ENCODE data around the gene SLC24A2. TPM values are rescaled to one million over a fixed set of nuclear protein-coding genes. Genes with fewer than 3 reads are reported as not detected.

SLC24A2 gene
- total RNA-seq, 1 experiment from 2014 or later = not detected

DNA sequence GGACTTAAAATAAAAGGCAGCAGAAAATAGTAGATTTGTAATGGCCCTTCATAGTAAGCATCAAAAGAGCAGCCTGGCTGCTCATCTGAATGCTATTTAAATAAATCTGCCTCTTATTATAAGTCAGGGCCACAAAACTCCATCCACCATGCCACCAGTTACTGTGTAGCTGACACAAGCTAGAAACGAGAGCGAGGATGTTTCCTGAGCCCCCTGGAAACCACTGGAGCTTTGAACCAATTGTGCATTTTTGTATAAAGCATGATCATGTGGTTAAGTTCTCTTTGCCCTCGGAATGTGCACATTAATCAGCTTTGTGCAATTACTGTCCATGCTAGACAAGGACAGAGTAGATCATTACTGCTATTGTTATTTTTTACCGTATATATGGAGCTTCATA lies 17.4 kb downstream of the SLC24A2 start:
- H3K27me3 ChIP-seq (replicated peaks; ENCODE audit: control insufficient read depth, insufficient read depth, low read length) = no peaks in the 10 kb centered on the region
- Mint-ChIP-seq H3K9me3 (ENCODE audit: unreplicated experiment) (no peaks in the 10 kb centered on the region), H3K36me3 (ENCODE audit: insufficient read depth, unreplicated experiment) (no peaks in the 10 kb centered on the region), H3K4me3 (ENCODE audit: unreplicated experiment) (no peak overlapping the region), H3K27me3 (ENCODE audit: insufficient read depth, unreplicated experiment) (no peaks in the 10 kb centered on the region), H3K27ac (ENCODE audit: unreplicated experiment) (no peak overlapping the region), H3K4me1 (ENCODE audit: low read depth, unreplicated experiment) (no peaks in the 10 kb centered on the region)
- no TSS peak for BruUV-seq (replicated peaks)
- H3K36me3 ChIP-seq (ENCODE audit: control insufficient read depth, insufficient read depth, low read length) = no peaks in the 10 kb centered on the region
- intact Hi-C loops (cut with micrococcal nuclease; ENCODE audit: unreplicated experiment) = no loop called here
- H3K4me1 ChIP-seq = no peaks in the 10 kb centered on the region
- ChIA-PET CTCF (no interaction called here), POLR2A (no interaction called here)
- H3K4me3 ChIP-seq (ENCODE audit: low read depth, low read length) = no peak overlapping the region
- DNase-seq = no peak
- no peaks in the 10 kb centered on the region for H3K9me3 ChIP-seq
- TF ChIP-seq, protein P1, sequence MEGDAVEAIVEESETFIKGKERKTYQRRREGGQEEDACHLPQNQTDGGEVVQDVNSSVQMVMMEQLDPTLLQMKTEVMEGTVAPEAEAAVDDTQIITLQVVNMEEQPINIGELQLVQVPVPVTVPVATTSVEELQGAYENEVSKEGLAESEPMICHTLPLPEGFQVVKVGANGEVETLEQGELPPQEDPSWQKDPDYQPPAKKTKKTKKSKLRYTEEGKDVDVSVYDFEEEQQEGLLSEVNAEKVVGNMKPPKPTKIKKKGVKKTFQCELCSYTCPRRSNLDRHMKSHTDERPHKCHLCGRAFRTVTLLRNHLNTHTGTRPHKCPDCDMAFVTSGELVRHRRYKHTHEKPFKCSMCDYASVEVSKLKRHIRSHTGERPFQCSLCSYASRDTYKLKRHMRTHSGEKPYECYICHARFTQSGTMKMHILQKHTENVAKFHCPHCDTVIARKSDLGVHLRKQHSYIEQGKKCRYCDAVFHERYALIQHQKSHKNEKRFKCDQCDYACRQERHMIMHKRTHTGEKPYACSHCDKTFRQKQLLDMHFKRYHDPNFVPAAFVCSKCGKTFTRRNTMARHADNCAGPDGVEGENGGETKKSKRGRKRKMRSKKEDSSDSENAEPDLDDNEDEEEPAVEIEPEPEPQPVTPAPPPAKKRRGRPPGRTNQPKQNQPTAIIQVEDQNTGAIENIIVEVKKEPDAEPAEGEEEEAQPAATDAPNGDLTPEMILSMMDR (IDR thresholded peaks at IDR 0.05; ENCODE audit: insufficient read depth in 1 of 2, low read depth in 1 of 2, low read length in 1 of 2, severe bottlenecking in 1 of 2, unreplicated experiment in 1 of 2) = no peak

DNA sequence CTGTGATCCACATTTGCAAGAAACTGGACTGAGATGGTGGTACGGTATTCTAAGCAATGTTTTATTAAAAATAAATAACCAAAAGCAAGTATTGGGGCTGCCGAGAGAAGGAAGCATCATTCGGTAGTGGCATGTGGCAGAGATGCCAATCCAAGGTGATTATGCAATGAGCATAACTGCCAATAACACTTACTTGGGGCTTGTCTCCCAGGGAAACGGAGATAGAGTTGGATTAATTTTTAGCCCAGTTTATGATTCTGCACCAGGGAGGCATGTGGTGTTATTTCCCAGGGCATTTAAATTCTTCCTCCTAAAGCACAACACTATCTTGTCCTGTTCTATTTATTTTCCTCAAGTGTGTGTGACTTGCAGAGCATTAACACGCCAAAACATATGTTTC lies 17.9 kb downstream of the SLC24A2 start:
- Histone ChIP-seq H3K36me3 (ENCODE audit: control insufficient read depth, insufficient read depth, low read length) (no peaks in the 10 kb centered on the region), H3K4me1 (no peaks in the 10 kb centered on the region), H3K27me3 (replicated peaks; ENCODE audit: control insufficient read depth, insufficient read depth, low read length) (no peaks in the 10 kb centered on the region), H3K9me3 (no peaks in the 10 kb centered on the region), H3K4me3 (ENCODE audit: low read depth, low read length) (no peak overlapping the region)
- TF ChIP-seq, protein P1 (IDR thresholded peaks at IDR 0.05; ENCODE audit: insufficient read depth in 1 of 2, low read depth in 1 of 2, low read length in 1 of 2, severe bottlenecking in 1 of 2, unreplicated experiment in 1 of 2) = no peak
- POLR2A ChIA-PET = no interaction called here
- Mint-ChIP-seq H3K9me3 (ENCODE audit: unreplicated experiment) (no peaks in the 10 kb centered on the region), H3K27ac (ENCODE audit: unreplicated experiment) (no peak overlapping the region), H3K4me3 (ENCODE audit: unreplicated experiment) (no peak overlapping the region), H3K36me3 (ENCODE audit: insufficient read depth, unreplicated experiment) (no peaks in the 10 kb centered on the region), H3K27me3 (ENCODE audit: insufficient read depth, unreplicated experiment) (no peaks in the 10 kb centered on the region), H3K4me1 (ENCODE audit: low read depth, unreplicated experiment) (no peaks in the 10 kb centered on the region)
- DNase-seq = no peak
- CTCF ChIA-PET = no interaction called here
- intact Hi-C loops (cut with micrococcal nuclease; ENCODE audit: unreplicated experiment) = no loop called here
- no TSS peak for BruUV-seq (replicated peaks)

DNA sequence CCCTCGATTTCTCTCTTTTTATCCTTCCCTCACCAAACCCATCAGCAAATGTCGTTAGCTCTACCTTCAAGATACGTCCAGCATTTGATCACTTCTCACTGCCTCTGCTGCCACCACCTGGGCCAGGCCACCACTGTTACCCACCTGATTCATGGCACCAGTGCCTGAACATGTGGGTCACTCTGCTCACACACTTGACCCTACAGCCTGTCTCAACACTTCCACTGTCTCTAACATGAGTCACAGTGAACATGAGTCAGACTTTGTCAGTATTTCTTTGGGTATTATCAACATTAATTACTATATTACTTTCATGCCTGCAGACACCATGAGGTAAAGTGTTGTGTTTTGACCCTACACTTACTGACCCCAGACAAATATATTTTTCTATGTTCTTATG lies 19.6 kb downstream of the SLC24A2 start:
- H3K27me3 ChIP-seq (replicated peaks; ENCODE audit: control insufficient read depth, insufficient read depth, low read length) = no peaks in the 10 kb centered on the region
- no peaks in the 10 kb centered on the region for H3K36me3 ChIP-seq (ENCODE audit: control insufficient read depth, insufficient read depth, low read length)
- no peaks in the 10 kb centered on the region for H3K4me1 ChIP-seq
- DNase-seq = no peak
- Mint-ChIP-seq H3K4me1 (ENCODE audit: low read depth, unreplicated experiment) (no peaks in the 10 kb centered on the region), H3K9me3 (ENCODE audit: unreplicated experiment) (peaks cover 4% of the 10 kb centered on the region), H3K27ac (ENCODE audit: unreplicated experiment) (no peak overlapping the region), H3K27me3 (ENCODE audit: insufficient read depth, unreplicated experiment) (no peaks in the 10 kb centered on the region), H3K4me3 (ENCODE audit: unreplicated experiment) (no peak overlapping the region), H3K36me3 (ENCODE audit: insufficient read depth, unreplicated experiment) (no peaks in the 10 kb centered on the region)
- BruUV-seq (replicated peaks) = no TSS peak
- intact Hi-C loops (cut with micrococcal nuclease; ENCODE audit: unreplicated experiment) = no loop called here
- ChIA-PET CTCF (no interaction called here), POLR2A (no interaction called here)
- TF ChIP-seq, protein P1 (IDR thresholded peaks at IDR 0.05; ENCODE audit: insufficient read depth in 1 of 2, low read depth in 1 of 2, low read length in 1 of 2, severe bottlenecking in 1 of 2, unreplicated experiment in 1 of 2) = no peak
- no peak overlapping the region for H3K4me3 ChIP-seq (ENCODE audit: low read depth, low read length)
- no peaks in the 10 kb centered on the region for H3K9me3 ChIP-seq
